HG03196 (cell line): ENCODE measurements around the gene LYPD6B.
"Not testable (repeated sequence)": the region's sequence is repeated elsewhere in the genome, so short reads cannot be mapped to it uniquely, and the experiment has no call there.

Source experiments
- ATAC-seq: cut with Tn5 transposase; IDR thresholded peaks from one replicate; pipeline ENCODE4 v1.9.1; 2021; ENCODE audit not compliant: unreplicated experiment

LYPD6B gene

GRCh38 chr2:149188291-149188690 lies 149.8 kb downstream of the LYPD6B start:
- no peak for ATAC-seq

- no peak for ATAC-seq
These were observed 151.3 kb downstream of the LYPD6B start for GRCh38 chr2:149189769-149190168.

GRCh38 chr2:149191915-149192314 lies 153.4 kb downstream of the LYPD6B start:
- no peak for ATAC-seq

GRCh38 chr2:149192427-149192826 lies 153.9 kb downstream of the LYPD6B start:
- ATAC-seq, result no peak

GRCh38 chr2:149200109-149200520 lies 161.6 kb downstream of the LYPD6B start:
- ATAC-seq, result no peak

GRCh38 chr2:149204686-149205085 lies 166.2 kb downstream of the LYPD6B start:
- ATAC-seq, result no peak

- no peak for ATAC-seq
These were observed 166.6 kb downstream of the LYPD6B start for GRCh38 chr2:149205143-149205542.

- no peak for ATAC-seq
These were observed 175.4 kb downstream of the LYPD6B start for GRCh38 chr2:149213764-149214493.

- no peak for ATAC-seq
These were observed 180.0 kb downstream of the LYPD6B start for GRCh38 chr2:149218497-149218896.

- no peak for ATAC-seq
These were observed 181.4 kb downstream of the LYPD6B start for GRCh38 chr2:149219856-149220255.

- no peak for ATAC-seq
These were observed 182.5 kb downstream of the LYPD6B start for GRCh38 chr2:149221002-149221401.

GRCh38 chr2:149221898-149222297 lies 183.4 kb downstream of the LYPD6B start:
- ATAC-seq, result no peak

GRCh38 chr2:149223472-149224095 lies 185.1 kb downstream of the LYPD6B start:
- ATAC-seq, result no peak

GRCh38 chr2:149224543-149224942 lies 186.0 kb downstream of the LYPD6B start:
- ATAC-seq, result no peak

GRCh38 chr2:149225446-149225845 lies 186.9 kb downstream of the LYPD6B start:
- no peak for ATAC-seq

- no peak for ATAC-seq
These were observed 188.3 kb downstream of the LYPD6B start for GRCh38 chr2:149226790-149227189.

- no peak for ATAC-seq
These were observed 197.4 kb downstream of the LYPD6B start for GRCh38 chr2:149235816-149236375.

GRCh38 chr2:149236410-149236809 lies 197.9 kb downstream of the LYPD6B start:
- no peak for ATAC-seq

GRCh38 chr2:149246186-149246585 lies 207.7 kb downstream of the LYPD6B start:
- no peak for ATAC-seq

GRCh38 chr2:149251436-149251835 lies 212.9 kb downstream of the LYPD6B start:
- not testable (repeated sequence) for ATAC-seq

GRCh38 chr2:149256877-149257276 lies 218.4 kb downstream of the LYPD6B start:
- ATAC-seq, result not testable (repeated sequence)

- ATAC-seq, result no peak
These were observed 220.0 kb downstream of the LYPD6B start for GRCh38 chr2:149258531-149258930.
